ENCODE data around the gene MCC.

GRCh38 chr5:113474100-113474728 is 14.0 kb downstream of the MCC start:
- TF ChIP-seq YY1 (IDR thresholded peaks at IDR 0.05; ENCODE audit: insufficient read depth, insufficient read length): no peak
- TF ChIP-seq ZNF274 (IDR thresholded peaks at IDR 0.05; ENCODE audit: low read depth, low read length): no peak
